ENCODE measurements around the gene C1orf115.

C1orf115 gene

DNA sequence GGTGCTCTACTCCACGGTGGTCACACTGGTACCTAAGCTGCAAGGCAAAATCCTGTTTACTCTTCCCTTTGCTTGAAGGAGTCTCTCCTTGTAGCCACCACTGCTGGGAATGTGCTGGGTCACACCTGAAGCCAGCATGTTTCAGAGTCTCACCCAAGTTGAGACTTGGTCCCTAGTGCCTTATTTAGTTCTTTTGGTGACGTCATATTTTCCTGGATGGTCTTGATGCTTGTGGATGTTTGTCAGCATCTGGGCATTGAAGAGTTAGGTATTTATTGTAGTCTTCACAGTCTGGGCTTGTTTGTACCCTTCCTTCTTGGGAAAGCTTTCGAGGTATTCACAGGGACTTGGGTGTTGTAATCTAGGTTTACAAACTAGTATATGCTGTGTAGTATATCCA lies 52.4 kb downstream of the C1orf115 start:
- DNase-seq (ENCODE audit: low read depth, low spot score), result no peak
- in situ Hi-C loops (cut with HindIII; ENCODE audit: low sequenced_read_pairs), result no loop called here
- TF ChIP-seq, protein P1, sequence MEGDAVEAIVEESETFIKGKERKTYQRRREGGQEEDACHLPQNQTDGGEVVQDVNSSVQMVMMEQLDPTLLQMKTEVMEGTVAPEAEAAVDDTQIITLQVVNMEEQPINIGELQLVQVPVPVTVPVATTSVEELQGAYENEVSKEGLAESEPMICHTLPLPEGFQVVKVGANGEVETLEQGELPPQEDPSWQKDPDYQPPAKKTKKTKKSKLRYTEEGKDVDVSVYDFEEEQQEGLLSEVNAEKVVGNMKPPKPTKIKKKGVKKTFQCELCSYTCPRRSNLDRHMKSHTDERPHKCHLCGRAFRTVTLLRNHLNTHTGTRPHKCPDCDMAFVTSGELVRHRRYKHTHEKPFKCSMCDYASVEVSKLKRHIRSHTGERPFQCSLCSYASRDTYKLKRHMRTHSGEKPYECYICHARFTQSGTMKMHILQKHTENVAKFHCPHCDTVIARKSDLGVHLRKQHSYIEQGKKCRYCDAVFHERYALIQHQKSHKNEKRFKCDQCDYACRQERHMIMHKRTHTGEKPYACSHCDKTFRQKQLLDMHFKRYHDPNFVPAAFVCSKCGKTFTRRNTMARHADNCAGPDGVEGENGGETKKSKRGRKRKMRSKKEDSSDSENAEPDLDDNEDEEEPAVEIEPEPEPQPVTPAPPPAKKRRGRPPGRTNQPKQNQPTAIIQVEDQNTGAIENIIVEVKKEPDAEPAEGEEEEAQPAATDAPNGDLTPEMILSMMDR (IDR thresholded peaks at IDR 0.05; ENCODE audit: low read depth, low read length), result no peak
- H3K4me3 ChIP-seq (ENCODE audit: low read depth, low read length), result no peak overlapping the region

DNA sequence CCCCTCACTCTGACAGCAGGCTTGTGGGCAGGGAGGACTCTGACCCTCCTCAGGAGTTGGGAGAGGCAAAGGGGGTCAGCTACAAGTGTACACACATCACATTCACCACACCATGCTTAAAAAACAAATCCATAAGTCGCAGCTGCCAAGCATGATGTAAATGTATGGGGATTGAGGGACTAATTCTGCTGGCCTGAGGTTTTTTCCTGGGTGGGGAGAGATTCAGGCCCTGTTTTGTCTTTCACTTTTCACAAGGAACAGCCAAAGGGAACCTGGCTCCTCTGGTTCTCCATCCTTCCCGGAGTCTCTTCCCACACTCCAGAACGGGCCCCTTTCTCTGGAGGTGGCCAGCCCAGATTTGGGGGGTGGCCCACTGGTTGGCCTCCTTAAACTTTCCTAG lies 56.7 kb downstream of the C1orf115 start:
- in situ Hi-C loops (cut with HindIII; ENCODE audit: low sequenced_read_pairs), result no loop called here
- TF ChIP-seq, protein P1 (IDR thresholded peaks at IDR 0.05; ENCODE audit: low read depth, low read length), result no peak
- no peak overlapping the region for H3K4me3 ChIP-seq (ENCODE audit: low read depth, low read length)
- DNase-seq (ENCODE audit: low read depth, low spot score), result no peak

DNA sequence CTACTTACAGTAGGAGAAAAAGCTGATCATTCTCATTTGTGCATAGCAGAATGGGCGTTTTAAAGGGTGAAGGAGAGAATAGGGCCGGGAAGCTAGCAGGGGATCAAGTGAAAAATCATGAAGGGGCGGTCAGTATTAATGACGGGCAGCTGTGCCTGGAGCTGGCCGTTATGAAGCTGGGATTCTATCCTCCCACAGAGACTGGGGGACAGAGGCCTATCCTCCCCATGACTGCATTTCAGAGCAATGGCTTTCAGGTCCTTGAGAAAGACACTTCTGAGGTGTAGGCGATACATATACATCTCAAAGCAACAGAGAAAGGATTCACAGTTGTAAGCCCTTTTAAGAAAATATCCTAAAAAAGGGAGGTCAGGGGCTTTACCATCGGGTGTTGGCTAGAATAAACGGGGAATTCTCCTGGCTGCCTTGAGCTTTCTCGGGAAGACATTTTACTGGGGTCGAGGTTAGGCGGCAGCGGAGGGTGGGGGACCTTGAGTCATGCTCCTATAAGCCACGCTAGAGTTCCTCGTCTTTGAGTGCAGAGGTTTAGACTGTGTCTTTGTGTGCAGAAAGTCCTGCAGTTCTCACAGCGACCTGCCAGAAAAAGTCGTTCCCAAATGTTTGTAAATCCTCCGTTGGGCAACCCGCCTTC lies 57.4 kb downstream of the C1orf115 start:
- peak overlapping the region; percentile 65 for H3K4me3 ChIP-seq (ENCODE audit: low read depth, low read length)
- in situ Hi-C loops (cut with HindIII; ENCODE audit: low sequenced_read_pairs), result no loop called here
- DNase-seq (ENCODE audit: low read depth, low spot score), result no peak
- TF ChIP-seq, protein P1 (IDR thresholded peaks at IDR 0.05; ENCODE audit: low read depth, low read length), result no peak

- TF ChIP-seq, protein P1 (IDR thresholded peaks at IDR 0.05; ENCODE audit: low read depth, low read length), result no peak
- peak within 1 kb of the TSS; percentile 65 for H3K4me3 ChIP-seq (ENCODE audit: low read depth, low read length)
- in situ Hi-C loops (cut with HindIII; ENCODE audit: low sequenced_read_pairs), result no loop called here
- DNase-seq (ENCODE audit: low read depth, low spot score), result peak; percentile 64
These were observed 58.1 kb downstream of the C1orf115 start, which contains the start of gene MTARC2 for GRCh38 chr1:220748089-220748934. TSS of gene MTARC2 (plus strand) at chr1:220748322. CDS start at chr1:220748532, 210 bp downstream.
